Caco-2 (cell line): ENCODE results near the gene PRKCI. TPM values are rescaled to one million over a fixed set of nuclear protein-coding genes. Genes with fewer than 3 reads are reported as not detected.

Experiments
- BruUV-seq: library from RNA; stranded (reverse); fragments of 400-500 nt; replicated peaks from 2 replicates; lab custom pipeline; 2021; lab: Mats Ljungman, UMichigan
- CTCF ChIA-PET: fragments of 300-600 bp; sonication (Branson Sonifier 250); formaldehyde crosslinking; loops from one replicate; lab custom pipeline; 2022; ENCODE audit warnings: antibody characterized with exemption; lab: Charles Lee
- POLR2A ChIA-PET: fragments of 300-600 bp; sonication (Branson Sonifier 250); formaldehyde crosslinking; loops from one replicate; lab custom pipeline; 2022; ENCODE audit warnings: antibody characterized with exemption; lab: Charles Lee
- DNase-seq, 2 experiments: peaks; one replicate each; pipeline versions ENCODE4 v3.0.0 to v3.0.0-alpha.2; 2020 to 2022
- H3K27me3 ChIP-seq: replicated peaks from 2 replicates; pipeline ENCODE4 v1.6.0; 2011; ENCODE audit warnings: low read length; ENCODE audit not compliant: control insufficient read depth, insufficient read depth
- H3K36me3 ChIP-seq: 2 replicates; pipeline ENCODE4 v1.5.1; 2011; ENCODE audit warnings: low read length; ENCODE audit not compliant: control insufficient read depth, insufficient read depth
- H3K4me1 ChIP-seq: fragments of 250-450 bp; sonication (Bioruptor Pico); 2 replicates; pipeline ENCODE4 v1.5.1; 2020; ENCODE audit warnings: mild to moderate bottlenecking
- H3K4me3 ChIP-seq: 2 replicates; pipeline ENCODE4 v1.5.1; 2011; ENCODE audit warnings: low read depth, mild to moderate bottlenecking, control low read depth, low read length
- H3K9me3 ChIP-seq: fragments of 250-450 bp; sonication (Bioruptor Pico); 2 replicates; pipeline ENCODE4 v1.5.1; 2020; ENCODE audit warnings: mild to moderate bottlenecking, moderate library complexity
- H3K27ac Mint-ChIP-seq: one replicate; pipeline ENCODE4 v1.8.0; 2022; ENCODE audit warnings: mixed read lengths; ENCODE audit not compliant: unreplicated experiment
- H3K27me3 Mint-ChIP-seq: one replicate; pipeline ENCODE4 v1.8.0; 2022; ENCODE audit warnings: mixed read lengths; ENCODE audit not compliant: insufficient read depth, unreplicated experiment
- H3K36me3 Mint-ChIP-seq: one replicate; pipeline ENCODE4 v1.8.0; 2022; ENCODE audit warnings: mild to moderate bottlenecking, mixed read lengths; ENCODE audit not compliant: insufficient read depth, unreplicated experiment
- H3K4me1 Mint-ChIP-seq: one replicate; pipeline ENCODE4 v1.8.0; 2022; ENCODE audit warnings: low read depth, mixed read lengths; ENCODE audit not compliant: unreplicated experiment
- H3K4me3 Mint-ChIP-seq: one replicate; pipeline ENCODE4 v1.8.0; 2022; ENCODE audit warnings: mild to moderate bottlenecking, moderate library complexity, mixed read lengths; ENCODE audit not compliant: unreplicated experiment
- H3K9me3 Mint-ChIP-seq: one replicate; pipeline ENCODE4 v1.8.0; 2022; ENCODE audit warnings: mixed read lengths; ENCODE audit not compliant: unreplicated experiment
- intact Hi-C: fragments of 100-400 bp; cut with micrococcal nuclease; formaldehyde crosslinking; loops from one replicate; pipeline ENCODE4 v1.10.0; 2022; ENCODE audit not compliant: unreplicated experiment
- total RNA-seq: library from RNA; stranded (reverse); gene quantifications from 2 replicates; pipeline ENCODE4 v1.2.3, GENCODE V29; 2022
- TF ChIP-seq, protein P1 (sequence below), 2 experiments: fragments of 200-600 bp in 1 of 2; IDR thresholded peaks; 1 replicate in 1 of 2; 2 replicates in 1 of 2; pipeline versions ENCODE4 v1.5.1 to v1.8.0; 2011 to 2022; ENCODE audit warnings: antibody characterized with exemption in 1 of 2, control low read depth in 1 of 2, inconsistent platforms in 1 of 2, low read depth in 1 of 2, low read length in 1 of 2, mild to moderate bottlenecking in 1 of 2, moderate library complexity in 1 of 2; ENCODE audit not compliant: insufficient read depth in 1 of 2, severe bottlenecking in 1 of 2, unreplicated experiment in 1 of 2

The PRKCI gene
- total RNA-seq, 1 experiment from 2014 or later = 45.8 TPM

DNA sequence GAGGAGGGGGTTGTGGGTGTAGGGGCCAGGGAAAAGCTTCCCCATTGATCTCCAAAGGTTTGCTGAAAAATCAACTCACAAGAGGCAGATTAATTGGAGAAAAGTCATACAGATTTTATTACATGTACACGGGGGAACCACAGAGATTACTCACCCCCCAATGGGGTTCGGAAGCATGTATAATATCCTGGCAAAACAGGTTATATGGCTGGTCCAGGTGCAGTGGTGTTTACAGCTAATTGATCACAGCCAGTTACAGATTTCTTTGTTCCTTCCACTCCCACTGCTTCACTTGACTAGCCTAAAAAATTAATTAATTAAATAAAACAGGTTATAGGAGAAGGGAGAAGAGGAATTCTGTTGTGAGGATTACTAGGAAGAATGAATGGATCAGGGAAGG, 22.4 kb downstream of the PRKCI start:
- Mint-ChIP-seq H3K27ac (no peak overlapping the region), H3K27me3 (no peaks in the 10 kb centered on the region), H3K9me3 (no peaks in the 10 kb centered on the region), H3K4me3 (no peak overlapping the region), H3K36me3 (peaks cover 7% of the 10 kb centered on the region), H3K4me1 (peaks cover 19% of the 10 kb centered on the region)
- H3K4me1 ChIP-seq = 0 out of 2 replicates have a peak, but pooled peaks cover 6% of the 10 kb centered on the region
- no TSS peak for BruUV-seq
- no peaks in the 10 kb centered on the region for H3K27me3 ChIP-seq
- no peak overlapping the region for H3K4me3 ChIP-seq
- POLR2A ChIA-PET = interaction anchor here (0.6 kb wide), 1 partner anchor 112 kb away, joined by 3 read pairs; no protein-coding TSS in a partner anchor
- DNase-seq = no peak
- H3K36me3 ChIP-seq = no peaks in the 10 kb centered on the region
- CTCF ChIA-PET = no interaction called here
- intact Hi-C loops = no loop called here
- TF ChIP-seq, protein P1, sequence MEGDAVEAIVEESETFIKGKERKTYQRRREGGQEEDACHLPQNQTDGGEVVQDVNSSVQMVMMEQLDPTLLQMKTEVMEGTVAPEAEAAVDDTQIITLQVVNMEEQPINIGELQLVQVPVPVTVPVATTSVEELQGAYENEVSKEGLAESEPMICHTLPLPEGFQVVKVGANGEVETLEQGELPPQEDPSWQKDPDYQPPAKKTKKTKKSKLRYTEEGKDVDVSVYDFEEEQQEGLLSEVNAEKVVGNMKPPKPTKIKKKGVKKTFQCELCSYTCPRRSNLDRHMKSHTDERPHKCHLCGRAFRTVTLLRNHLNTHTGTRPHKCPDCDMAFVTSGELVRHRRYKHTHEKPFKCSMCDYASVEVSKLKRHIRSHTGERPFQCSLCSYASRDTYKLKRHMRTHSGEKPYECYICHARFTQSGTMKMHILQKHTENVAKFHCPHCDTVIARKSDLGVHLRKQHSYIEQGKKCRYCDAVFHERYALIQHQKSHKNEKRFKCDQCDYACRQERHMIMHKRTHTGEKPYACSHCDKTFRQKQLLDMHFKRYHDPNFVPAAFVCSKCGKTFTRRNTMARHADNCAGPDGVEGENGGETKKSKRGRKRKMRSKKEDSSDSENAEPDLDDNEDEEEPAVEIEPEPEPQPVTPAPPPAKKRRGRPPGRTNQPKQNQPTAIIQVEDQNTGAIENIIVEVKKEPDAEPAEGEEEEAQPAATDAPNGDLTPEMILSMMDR (IDR thresholded peaks at IDR 0.05; ENCODE audit: insufficient read depth in 1 of 2, low read depth in 1 of 2, low read length in 1 of 2, severe bottlenecking in 1 of 2, unreplicated experiment in 1 of 2) = no peak
- H3K9me3 ChIP-seq = no peaks in the 10 kb centered on the region

DNA sequence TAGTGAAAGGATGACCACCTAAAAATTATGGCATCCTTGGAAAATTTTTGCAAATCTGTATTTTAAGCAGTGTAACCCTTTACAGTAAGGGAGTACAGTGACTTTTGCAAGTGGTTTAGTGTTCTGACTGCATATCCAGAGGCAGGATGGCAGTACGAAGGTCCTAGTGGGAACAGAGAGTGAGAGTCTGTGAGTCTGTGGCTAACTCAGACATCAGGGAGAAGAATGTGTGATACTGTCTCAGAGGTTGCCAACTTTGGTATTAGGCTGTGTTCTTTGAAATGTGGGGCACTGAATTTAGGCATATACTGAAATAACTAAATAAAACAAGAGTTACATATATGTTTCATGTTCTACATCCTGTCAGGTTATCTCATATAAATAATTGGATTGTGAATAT, 25.7 kb downstream of the PRKCI start:
- Mint-ChIP-seq H3K4me3 (no peak overlapping the region), H3K27ac (no peak overlapping the region), H3K4me1 (peaks cover 10% of the 10 kb centered on the region), H3K27me3 (no peaks in the 10 kb centered on the region), H3K36me3 (peaks cover 7% of the 10 kb centered on the region), H3K9me3 (no peaks in the 10 kb centered on the region)
- CTCF ChIA-PET = no interaction called here
- TF ChIP-seq, protein P1 (IDR thresholded peaks at IDR 0.05; ENCODE audit: insufficient read depth in 1 of 2, low read depth in 1 of 2, low read length in 1 of 2, severe bottlenecking in 1 of 2, unreplicated experiment in 1 of 2) = no peak
- no TSS peak for BruUV-seq
- Histone ChIP-seq H3K27me3 (no peaks in the 10 kb centered on the region), H3K4me3 (no peak overlapping the region), H3K9me3 (no peaks in the 10 kb centered on the region), H3K4me1 (no peaks in the 10 kb centered on the region), H3K36me3 (no peaks in the 10 kb centered on the region)
- no peak for DNase-seq
- intact Hi-C loops = no loop called here
- POLR2A ChIA-PET = no interaction called here

- intact Hi-C loops = no loop called here
- DNase-seq = no peak
- ChIA-PET POLR2A (no interaction called here), CTCF (no interaction called here)
- Histone ChIP-seq H3K4me3 (no peak overlapping the region), H3K4me1 (no peaks in the 10 kb centered on the region), H3K36me3 (no peaks in the 10 kb centered on the region), H3K9me3 (no peaks in the 10 kb centered on the region), H3K27me3 (no peaks in the 10 kb centered on the region)
- no TSS peak for BruUV-seq
- TF ChIP-seq, protein P1 (IDR thresholded peaks at IDR 0.05; ENCODE audit: insufficient read depth in 1 of 2, low read depth in 1 of 2, low read length in 1 of 2, severe bottlenecking in 1 of 2, unreplicated experiment in 1 of 2) = no peak
- H3K27ac Mint-ChIP-seq = no peak overlapping the region
- H3K27me3 Mint-ChIP-seq = no peaks in the 10 kb centered on the region
- no peak overlapping the region for H3K4me3 Mint-ChIP-seq
- peaks cover 7% of the 10 kb centered on the region for H3K36me3 Mint-ChIP-seq
- H3K9me3 Mint-ChIP-seq = peaks cover 19% of the 10 kb centered on the region
- H3K4me1 Mint-ChIP-seq = peaks cover 7% of the 10 kb centered on the region
Observed at GRCh38 chr3:170256597-170256996, 34.4 kb downstream of the PRKCI start.
